ENCODE measurements around the gene ZNF516. TPM values are rescaled to one million over a fixed set of nuclear protein-coding genes. Genes with fewer than 3 reads are reported as not detected.

The ZNF516 gene
- total RNA-seq, 2 experiments from 2014 or later = 7.4 to 8.4 TPM

DNA sequence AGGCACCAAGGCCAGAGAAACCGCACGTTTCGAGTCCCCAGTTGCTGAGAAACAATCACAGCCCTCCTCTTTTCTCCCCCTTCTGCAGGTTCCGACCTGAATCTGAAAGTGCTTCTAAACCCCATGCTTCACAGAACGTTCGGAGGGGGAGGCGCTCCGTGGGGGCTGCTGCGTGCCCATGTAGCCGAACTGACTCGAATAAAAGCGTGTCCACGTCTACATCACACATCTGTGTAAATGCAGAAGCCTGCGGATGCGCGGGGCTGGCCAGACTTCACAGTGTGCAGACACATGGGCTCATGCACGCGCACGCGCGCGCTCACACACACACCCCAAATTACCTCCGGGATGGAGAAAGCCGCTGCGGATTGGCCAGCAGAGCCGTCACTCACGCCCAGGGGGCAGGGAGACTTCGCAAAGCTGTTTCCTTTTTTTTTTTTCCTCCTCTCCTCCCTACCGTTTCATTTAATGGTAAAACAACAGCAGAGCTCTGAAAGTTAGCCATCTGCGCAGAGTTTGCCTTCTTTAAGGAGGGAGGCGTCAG, 2.3 kb downstream of the ZNF516 start:
- intact Hi-C loops (cut with micrococcal nuclease) = loop anchor here (1.0 to 10.0 kb wide), 12 partner anchors 42 to 1895 kb away; partner anchors contain the start of genes PTGR3, ZNF236 and ZNF407
- Mint-ChIP-seq H3K4me1 (ENCODE audit: low read depth) (peaks cover 23% of the 10 kb centered on the region), H3K27me3 (ENCODE audit: low read depth) (peaks cover 14% of the 10 kb centered on the region), H3K4me3 (peak overlapping the region; percentile 93), H3K27ac (peak overlapping the region; percentile 74), H3K36me3 (ENCODE audit: low read depth) (no peaks in the 10 kb centered on the region), H3K9me3 (no peaks in the 10 kb centered on the region)
- DNase-seq = peak; percentile 100
- CTCF ChIA-PET = no interaction called here

DNA sequence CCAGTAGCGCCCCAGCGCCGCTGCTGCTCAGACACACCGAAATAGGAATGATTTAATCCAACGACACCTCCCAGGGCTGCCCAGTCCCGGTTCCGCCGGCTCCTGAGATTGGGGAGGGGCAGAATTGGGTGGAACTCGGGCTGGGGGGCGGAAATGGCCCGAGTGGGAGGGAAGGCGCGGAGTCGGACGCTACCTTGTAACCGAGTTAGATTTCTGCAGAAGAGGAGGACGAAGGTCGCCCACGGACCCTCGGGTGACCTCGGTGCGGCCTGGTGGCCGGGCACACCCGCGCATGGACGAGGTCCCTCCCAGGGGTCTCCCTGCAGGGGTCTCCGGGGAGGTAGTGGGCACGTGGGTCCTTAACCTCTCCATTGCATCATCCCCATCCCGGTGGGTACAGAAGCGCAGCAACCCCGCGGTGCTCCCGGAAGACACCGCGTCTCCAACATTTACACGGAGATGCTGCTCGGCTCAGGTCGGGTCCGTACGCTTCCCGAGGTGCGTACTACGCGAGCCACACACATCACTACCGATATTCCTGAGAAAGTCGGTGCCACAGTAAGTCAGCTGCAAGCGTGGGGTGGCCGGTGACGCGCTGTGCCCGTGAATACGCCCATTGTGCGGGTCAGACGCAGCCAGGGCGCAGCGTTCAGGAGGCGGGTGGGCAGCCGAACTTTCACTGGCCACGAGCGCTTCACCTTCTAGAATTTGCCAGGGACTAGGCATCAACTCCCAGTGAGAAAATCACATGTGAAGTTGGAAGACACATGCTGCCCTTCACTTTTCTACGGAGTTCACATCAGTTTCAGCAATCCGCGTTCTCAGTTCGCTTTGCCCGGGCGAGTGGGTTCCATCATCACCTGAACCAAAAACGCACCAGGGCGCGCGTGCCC, 3.0 kb downstream of the ZNF516 start:
- no peaks in the 10 kb centered on the region for H3K36me3 Mint-ChIP-seq (ENCODE audit: low read depth)
- DNase-seq = peak; percentile 41
- H3K27me3 Mint-ChIP-seq (ENCODE audit: low read depth) = peaks cover 14% of the 10 kb centered on the region
- CTCF ChIA-PET = no interaction called here
- no peaks in the 10 kb centered on the region for H3K9me3 Mint-ChIP-seq
- peak overlapping the region; percentile 74 for H3K27ac Mint-ChIP-seq
- intact Hi-C loops (cut with micrococcal nuclease) = loop anchor here (2.0 to 10.0 kb wide), 12 partner anchors 15 to 1895 kb away; partner anchors contain the start of genes PTGR3, ZNF236 and ZNF407
- H3K4me3 Mint-ChIP-seq = peak overlapping the region; percentile 93
- H3K4me1 Mint-ChIP-seq (ENCODE audit: low read depth) = peaks cover 23% of the 10 kb centered on the region

GRCh38 chr18:76491473-76491775, 3.6 kb downstream of the ZNF516 start:
- Mint-ChIP-seq H3K9me3 (no peaks in the 10 kb centered on the region), H3K36me3 (ENCODE audit: low read depth) (no peaks in the 10 kb centered on the region), H3K4me1 (ENCODE audit: low read depth) (peaks cover 25% of the 10 kb centered on the region), H3K27me3 (ENCODE audit: low read depth) (peaks cover 14% of the 10 kb centered on the region), H3K4me3 (peak overlapping the region; percentile 93), H3K27ac (no peak overlapping the region)
- CTCF ChIA-PET = no interaction called here
- peak; percentile 71 for DNase-seq
- intact Hi-C loops (cut with micrococcal nuclease) = loop anchor here (2.0 to 10.0 kb wide), 6 partner anchors 15 to 1894 kb away; partner anchors contain the start of genes ZNF236 and ZNF407

GRCh38 chr18:76490670-76491472, 4.2 kb downstream of the ZNF516 start:
- Mint-ChIP-seq H3K9me3 (no peaks in the 10 kb centered on the region), H3K36me3 (ENCODE audit: low read depth) (no peaks in the 10 kb centered on the region), H3K27ac (peak overlapping the region; percentile 1), H3K4me1 (ENCODE audit: low read depth) (peaks cover 26% of the 10 kb centered on the region), H3K4me3 (peak overlapping the region; percentile 81), H3K27me3 (ENCODE audit: low read depth) (peaks cover 11% of the 10 kb centered on the region)
- intact Hi-C loops (cut with micrococcal nuclease) = loop anchor here (2.0 to 10.0 kb wide), 6 partner anchors 14 to 1894 kb away; partner anchors contain the start of genes ZNF236 and ZNF407
- DNase-seq = peak; percentile 53
- CTCF ChIA-PET = no interaction called here

DNA sequence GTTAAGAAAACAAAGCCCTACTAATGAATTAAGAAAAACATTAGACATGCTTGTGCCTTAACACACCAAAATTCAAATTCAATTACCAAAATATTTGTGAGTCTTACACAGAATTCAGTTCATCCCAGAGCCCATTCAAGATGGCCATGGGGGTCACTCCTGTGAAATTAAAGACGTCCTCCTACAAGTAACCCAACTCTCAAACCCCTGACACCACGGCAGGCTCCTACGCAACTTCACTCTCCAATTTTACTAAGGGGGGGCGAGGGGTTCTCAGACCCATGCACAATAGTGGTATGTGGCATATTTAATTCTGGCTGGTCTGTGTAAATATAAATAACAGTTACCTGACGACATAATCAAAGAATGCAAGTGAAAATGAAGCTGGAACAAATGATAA, 5.0 kb downstream of the ZNF516 start:
- CTCF ChIA-PET = interaction anchor here (0.6 kb wide), 1 partner anchor 1359 kb away, joined by 7 read pairs; no protein-coding TSS in a partner anchor
- peak overlapping the region; percentile 11 for H3K4me3 Mint-ChIP-seq
- H3K27ac Mint-ChIP-seq = no peak overlapping the region
- H3K27me3 Mint-ChIP-seq (ENCODE audit: low read depth) = peaks cover 6% of the 10 kb centered on the region
- H3K9me3 Mint-ChIP-seq = no peaks in the 10 kb centered on the region
- no peak for DNase-seq
- H3K4me1 Mint-ChIP-seq (ENCODE audit: low read depth) = peaks cover 24% of the 10 kb centered on the region
- H3K36me3 Mint-ChIP-seq (ENCODE audit: low read depth) = no peaks in the 10 kb centered on the region
- intact Hi-C loops (cut with micrococcal nuclease) = loop anchor here (2.0 to 10.0 kb wide), 6 partner anchors 13 to 1893 kb away; partner anchors contain the start of genes ZNF236 and ZNF407

GRCh38 chr18:76489081-76489480, 6.0 kb downstream of the ZNF516 start:
- Mint-ChIP-seq H3K27ac (no peak overlapping the region), H3K36me3 (ENCODE audit: low read depth) (no peaks in the 10 kb centered on the region), H3K4me3 (no peak overlapping the region), H3K4me1 (ENCODE audit: low read depth) (peaks cover 21% of the 10 kb centered on the region), H3K9me3 (no peaks in the 10 kb centered on the region), H3K27me3 (ENCODE audit: low read depth) (peaks cover 3% of the 10 kb centered on the region)
- CTCF ChIA-PET = interaction anchor here (1.6 kb wide), 1 partner anchor 220 kb away, joined by 5 read pairs; no protein-coding TSS in a partner anchor
- intact Hi-C loops (cut with micrococcal nuclease) = no loop called here
- DNase-seq = no peak

GRCh38 chr18:76488190-76488589, 6.9 kb downstream of the ZNF516 start:
- Mint-ChIP-seq H3K4me3 (no peak overlapping the region), H3K27me3 (ENCODE audit: low read depth) (peaks cover 2% of the 10 kb centered on the region)
- CTCF ChIA-PET = interaction anchor here (1.6 kb wide), 1 partner anchor 221 kb away, joined by 5 read pairs; no protein-coding TSS in a partner anchor

DNA sequence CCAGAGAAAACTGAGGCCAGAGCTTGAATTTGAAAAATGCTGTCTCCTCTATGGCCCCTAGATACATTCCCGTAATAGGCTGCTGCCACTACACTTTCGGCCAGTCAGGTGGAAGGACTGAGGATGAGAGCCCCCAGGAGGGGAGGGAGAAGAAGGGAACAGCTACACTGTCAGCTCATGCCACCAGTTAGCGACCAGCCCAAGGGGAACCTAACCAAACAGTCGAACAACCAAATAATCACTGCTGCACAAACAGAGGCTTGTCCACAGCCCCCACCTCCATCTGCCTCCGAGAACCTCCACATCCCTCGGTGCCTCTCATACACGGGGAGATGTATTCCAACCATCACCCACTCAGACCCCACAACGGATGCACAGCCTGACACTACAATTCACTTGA, 7.3 kb downstream of the ZNF516 start:
- Mint-ChIP-seq H3K27me3 (ENCODE audit: low read depth) (peaks cover 2% of the 10 kb centered on the region), H3K36me3 (ENCODE audit: low read depth) (no peaks in the 10 kb centered on the region), H3K27ac (no peak overlapping the region), H3K9me3 (no peaks in the 10 kb centered on the region), H3K4me1 (ENCODE audit: low read depth) (peaks cover 16% of the 10 kb centered on the region), H3K4me3 (no peak overlapping the region)
- DNase-seq = no peak
- CTCF ChIA-PET = interaction anchor here (0.6 to 1.6 kb wide), 3 partner anchors 38 to 222 kb away, joined by 3 to 5 read pairs (median 3); no protein-coding TSS in a partner anchor
- intact Hi-C loops (cut with micrococcal nuclease) = no loop called here

More at GRCh38 chr18:76488190-76488589, 6.9 kb downstream of the ZNF516 start:
- peaks cover 16% of the 10 kb centered on the region for H3K4me1 Mint-ChIP-seq (ENCODE audit: low read depth)
- intact Hi-C loops (cut with micrococcal nuclease) = no loop called here
- H3K36me3 Mint-ChIP-seq (ENCODE audit: low read depth) = no peaks in the 10 kb centered on the region
- no peaks in the 10 kb centered on the region for H3K9me3 Mint-ChIP-seq
- no peak for DNase-seq
- no peak overlapping the region for H3K27ac Mint-ChIP-seq

DNA sequence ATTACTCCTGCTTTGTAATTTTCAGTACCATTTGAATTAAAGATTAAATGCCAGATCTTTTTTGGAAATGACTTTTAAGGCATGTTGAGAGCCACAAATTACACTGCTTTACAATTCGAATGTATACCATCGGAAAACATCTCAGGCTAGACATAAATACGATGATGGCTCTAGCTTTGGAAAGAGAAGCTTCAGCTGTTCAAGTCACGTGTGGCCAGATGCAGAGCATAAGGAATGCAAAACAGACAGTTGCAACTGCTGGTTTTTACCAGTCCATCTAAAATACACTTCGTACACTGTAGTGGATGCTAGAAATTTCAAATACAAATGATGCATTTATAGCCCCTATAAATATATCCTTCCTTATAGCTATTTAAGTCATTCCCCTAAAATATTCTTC, 8.0 kb downstream of the ZNF516 start:
- Mint-ChIP-seq H3K36me3 (ENCODE audit: low read depth) (no peaks in the 10 kb centered on the region), H3K27me3 (ENCODE audit: low read depth) (peaks cover 2% of the 10 kb centered on the region), H3K4me1 (ENCODE audit: low read depth) (peaks cover 16% of the 10 kb centered on the region), H3K4me3 (no peak overlapping the region), H3K9me3 (no peaks in the 10 kb centered on the region), H3K27ac (no peak overlapping the region)
- intact Hi-C loops (cut with micrococcal nuclease) = no loop called here
- CTCF ChIA-PET = interaction anchor here (0.6 kb wide), 2 partner anchors 38 to 89 kb away, joined by 3 read pairs; no protein-coding TSS in a partner anchor
- no peak for DNase-seq

DNA sequence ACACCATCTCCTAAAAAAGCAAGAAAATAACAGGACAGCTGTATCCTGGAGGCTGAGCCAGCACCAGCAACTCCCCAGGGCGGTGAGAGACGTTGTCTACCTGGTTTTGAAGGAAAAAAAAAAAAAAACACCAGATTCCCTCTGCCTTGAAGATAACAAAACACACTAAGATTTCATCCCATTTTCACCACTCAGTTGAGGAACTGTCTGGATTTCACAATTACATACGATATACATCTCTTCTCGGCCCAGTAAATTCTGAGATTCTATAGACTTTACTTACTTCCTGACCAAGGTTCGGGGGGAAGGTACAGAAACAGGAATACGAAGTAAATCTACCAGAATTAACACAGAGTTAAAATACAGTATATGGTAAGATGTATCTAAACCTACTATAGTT, 8.5 kb downstream of the ZNF516 start:
- Mint-ChIP-seq H3K4me3 (no peak overlapping the region), H3K27ac (no peak overlapping the region), H3K36me3 (ENCODE audit: low read depth) (no peaks in the 10 kb centered on the region), H3K4me1 (ENCODE audit: low read depth) (peaks cover 16% of the 10 kb centered on the region), H3K27me3 (ENCODE audit: low read depth) (peaks cover 2% of the 10 kb centered on the region), H3K9me3 (no peaks in the 10 kb centered on the region)
- CTCF ChIA-PET = no interaction called here
- DNase-seq = no peak
- intact Hi-C loops (cut with micrococcal nuclease) = no loop called here

GRCh38 chr18:76486038-76486437, 9.0 kb downstream of the ZNF516 start:
- peaks cover 2% of the 10 kb centered on the region for H3K27me3 Mint-ChIP-seq (ENCODE audit: low read depth)
- no peak overlapping the region for H3K4me3 Mint-ChIP-seq
- H3K9me3 Mint-ChIP-seq = no peaks in the 10 kb centered on the region
- no peak overlapping the region for H3K27ac Mint-ChIP-seq
- CTCF ChIA-PET = no interaction called here
- peaks cover 16% of the 10 kb centered on the region for H3K4me1 Mint-ChIP-seq (ENCODE audit: low read depth)
- intact Hi-C loops (cut with micrococcal nuclease) = no loop called here
- H3K36me3 Mint-ChIP-seq (ENCODE audit: low read depth) = peaks cover 1% of the 10 kb centered on the region
- no peak for DNase-seq

Data from activated naive CD4-positive, alpha-beta T cell treated with anti-CD3 and anti-CD28 coated beads for 36 hours (primary cell).